Measurements from ENCODE around the gene CDC16. TPM values are rescaled to one million over a fixed set of nuclear protein-coding genes. Genes with fewer than 3 reads are reported as not detected.
A peak's percentile ranks its signal among the peaks of the same experiment; 100 is the strongest.

CDC16 gene
- total and polyA plus RNA-seq, 4 experiments from 2014 or later: 12.9 to 87.9 (median 53.7) TPM

- Mint-ChIP-seq H3K27me3 (no peaks in the 10 kb centered on the region), H3K4me1 (peaks cover 30 to 52% (median 33%) of the 10 kb centered on the region in 4 donors), H3K36me3 (peaks cover 34 to 55% of the 10 kb centered on the region in 2 donors), H3K4me3 (no peak overlapping the region), H3K27ac (peak overlapping the region in 1 of 7 donors; percentile 43), H3K9me3 (no peaks in the 10 kb centered on the region)
- intact Hi-C loops (cut with micrococcal nuclease): no loop called here
- H3K4me3 ChIP-seq (ENCODE audit: low read length in 2 of 2): no peak overlapping the region
- no peaks in the 10 kb centered on the region for H3K27me3 ChIP-seq (ENCODE audit: insufficient read depth, low read length)
- CTCF ChIA-PET (ENCODE audit: partially characterized antibody): no interaction called here
- no peak overlapping the region for H3K27ac ChIP-seq (ENCODE audit: low read depth, low read length)
- H3K9me3 ChIP-seq (ENCODE audit: control insufficient read depth in 1 of 2, low read length in 2 of 2): no peaks in the 10 kb centered on the region
- POLR2A ChIA-PET (ENCODE audit: partially characterized antibody): interaction anchor here (0.9 kb wide), 1 partner anchor 40 kb away, joined by 3 read pairs; the partner anchor contains the start of gene UPF3A
- DNase-seq: no peak
- peaks cover 47% of the 10 kb centered on the region for H3K36me3 ChIP-seq (ENCODE audit: insufficient read depth, low read length)
- H3K4me1 ChIP-seq (ENCODE audit: insufficient read depth, low read length): peaks cover 35% of the 10 kb centered on the region
These were observed 86.6 kb downstream of the CDC16 start for GRCh38 chr13:114321256-114321655.

Small RNA genes within 50 kb of the gene (microRNA-seq; reads per million reads assigned to microRNA genes)
- gene MIR4502 (ENCODE audit: borderline microRNAs expressed, borderline number of aligned reads, borderline replicate concordance): not detected
- gene MIR548AR (ENCODE audit: borderline microRNAs expressed, borderline number of aligned reads, borderline replicate concordance): not detected

Other genes starting within 250 kb of the CDC16 start
- gene RASA3, start 102.3 kb upstream of the CDC16 start, total RNA-seq: 100 to 1,000 TPM; 171 to 174 TPM
- gene RASA3, start 102.3 kb upstream of the CDC16 start, polyA plus RNA-seq: 100 to 1,000 TPM in 1 of 2 donors, 10 to 100 TPM in 1; 65.5 to 141 TPM
- gene CFAP97D2, start 55.6 kb upstream of the CDC16 start, total RNA-seq: not detected
- gene CFAP97D2, start 55.6 kb upstream of the CDC16 start, polyA plus RNA-seq: not detected
- gene UPF3A, start 46.7 kb downstream of the CDC16 start, total RNA-seq: 10 to 100 TPM; 85.9 to 91.2 TPM
- 10 to 100 TPM; 11.2 to 34.5 TPM for gene UPF3A, start 46.7 kb downstream of the CDC16 start, polyA plus RNA-seq
- gene CHAMP1, start 79.6 kb downstream of the CDC16 start, total RNA-seq: 10 to 100 TPM; 24.0 to 25.1 TPM
- 1 to 10 TPM; 5.4 to 8.6 TPM for gene CHAMP1, start 79.6 kb downstream of the CDC16 start, polyA plus RNA-seq

All from CD4-positive, alpha-beta memory T cell (primary cell).